Activated CD8-positive, alpha-beta memory T cell treated with anti-CD3 and anti-CD28 coated beads for 48 hours (primary cell): ENCODE data around the gene FRMD4A.

Source experiments
- DNase-seq, 3 experiments: peaks; one replicate each; pipeline ENCODE4 v3.0.0-alpha.2; 2020; ENCODE audit warnings: low read depth in 2 of 3, low spot score in 2 of 3

Gene FRMD4A

GRCh38 chr10:13709931-13710650 lies 620.6 kb downstream of the FRMD4A start:
- DNase-seq: no peak

DNA sequence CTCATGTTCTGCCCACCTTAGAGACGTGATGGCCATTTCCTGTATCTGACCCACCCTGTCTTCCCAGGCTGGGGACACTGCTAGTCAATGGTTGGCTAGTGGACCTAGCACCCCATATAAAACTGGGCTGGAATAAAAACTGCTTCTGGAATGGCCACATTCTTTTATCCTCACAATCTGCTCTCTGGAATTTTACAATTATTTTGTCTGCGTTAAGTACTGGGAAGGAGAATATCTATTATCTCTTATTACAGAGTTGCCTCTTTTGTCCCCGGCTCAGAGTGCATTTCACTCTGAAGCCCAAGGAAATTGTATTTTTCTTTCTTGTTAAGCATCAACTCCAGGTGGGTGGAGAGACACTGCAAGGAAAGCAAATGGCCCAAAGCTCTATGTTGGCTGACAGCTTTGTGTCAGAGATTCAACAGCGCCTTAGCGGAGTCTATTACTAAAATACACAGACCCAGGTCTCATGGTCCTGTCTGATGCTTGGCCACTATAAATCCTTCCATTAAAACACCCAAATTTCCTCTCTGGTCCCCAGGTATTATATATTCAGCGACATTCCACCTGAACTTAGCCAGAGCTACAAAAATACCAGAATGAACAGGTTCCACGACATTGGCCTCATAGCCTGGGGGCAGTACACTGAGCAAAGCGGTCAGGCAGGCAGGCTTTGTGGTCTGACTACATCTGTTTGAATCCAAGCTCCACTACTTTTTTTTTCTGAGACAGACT lies 622.3 kb downstream of the FRMD4A start:
- DNase-seq: no peak

DNA sequence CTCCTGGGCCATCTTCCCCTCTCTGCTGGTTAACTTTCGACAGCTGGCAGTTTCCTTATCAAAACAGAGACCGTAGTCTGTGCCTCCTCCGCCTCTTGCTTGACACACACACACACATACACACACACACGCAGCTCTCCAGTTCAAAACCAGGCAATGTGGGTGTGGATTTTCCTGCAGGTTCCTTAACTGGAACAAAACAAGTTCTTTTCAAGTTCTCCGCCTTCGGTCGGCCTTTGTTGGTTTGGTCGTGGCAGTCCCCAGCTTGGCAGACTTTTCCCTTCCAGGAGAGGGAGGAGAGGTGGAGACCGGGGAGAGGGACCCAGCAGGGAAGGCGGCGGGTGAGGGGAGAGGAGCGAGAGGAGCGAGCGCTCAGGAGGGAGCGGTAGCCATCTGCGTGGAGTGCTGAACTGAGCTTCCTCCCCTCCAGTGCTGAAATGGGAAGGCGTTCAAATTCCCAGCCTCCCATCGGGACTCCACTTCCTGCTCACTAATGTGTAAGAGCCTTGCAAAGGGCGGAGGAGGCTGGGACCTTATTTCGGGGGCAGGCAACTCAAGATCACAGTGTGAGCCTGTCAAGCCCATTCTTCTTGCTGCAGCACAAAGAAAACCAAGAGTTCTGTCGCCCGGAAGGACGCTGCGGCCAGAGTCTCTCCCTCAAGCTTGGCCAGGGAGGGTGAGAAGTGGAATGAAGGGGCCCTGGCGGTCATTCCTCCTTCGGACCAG lies 623.4 kb downstream of the FRMD4A start:
- DNase-seq: no peak

GRCh38 chr10:13706604-13707003 lies 624.1 kb downstream of the FRMD4A start:
- DNase-seq: no peak

- DNase-seq: no peak
These were observed 624.5 kb downstream of the FRMD4A start for GRCh38 chr10:13706175-13706574.

DNA sequence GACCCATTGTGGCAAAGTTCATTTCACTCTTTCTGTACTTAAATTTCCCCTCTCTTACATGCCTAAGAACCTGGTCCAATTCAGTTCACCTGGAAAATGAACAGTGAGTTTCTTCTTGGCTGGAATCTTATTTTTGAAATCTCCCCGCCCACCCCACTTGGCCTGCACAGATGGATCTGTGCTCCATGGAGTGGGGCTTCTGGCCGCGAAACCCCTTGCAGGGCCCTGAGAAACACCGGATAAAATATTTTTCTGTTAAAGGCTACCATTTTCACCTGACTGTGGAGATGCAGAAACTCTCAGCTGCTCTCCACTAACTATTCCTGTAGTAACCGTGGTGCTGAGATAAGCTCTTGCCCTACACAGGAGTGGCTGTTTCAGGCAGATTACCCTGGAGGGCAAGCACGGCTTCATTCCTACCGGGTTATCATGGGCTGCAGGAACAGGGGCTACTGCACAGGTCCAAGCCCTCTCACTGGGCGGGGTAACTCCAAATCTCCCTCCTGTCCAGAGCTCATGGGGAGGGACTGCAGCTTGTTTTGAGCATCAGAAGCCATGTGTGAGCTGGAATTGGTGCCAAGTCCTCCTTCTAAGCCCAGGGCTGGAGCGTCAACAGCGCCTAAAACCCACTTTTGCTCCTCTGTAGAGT lies 625.1 kb downstream of the FRMD4A start:
- no peak for DNase-seq

DNA sequence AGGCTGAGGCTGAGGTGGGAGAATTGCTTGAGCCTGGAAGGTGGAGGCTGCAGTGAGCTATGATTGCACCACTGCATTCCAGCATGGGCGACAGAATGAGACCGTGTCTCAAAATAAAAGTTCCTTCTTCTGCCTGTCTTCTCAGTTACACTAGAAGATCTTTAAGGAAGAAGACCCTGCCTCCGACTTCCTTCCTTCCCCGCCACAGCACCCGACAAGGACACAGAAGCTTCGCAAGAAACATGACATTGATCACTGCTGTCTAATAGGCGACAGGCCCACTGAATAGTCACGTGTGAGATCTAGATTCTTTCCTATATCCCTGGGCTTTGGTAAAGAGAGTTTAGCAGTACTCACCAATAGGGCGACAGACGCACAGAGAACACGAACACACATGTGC lies 625.8 kb downstream of the FRMD4A start:
- DNase-seq: no peak

DNA sequence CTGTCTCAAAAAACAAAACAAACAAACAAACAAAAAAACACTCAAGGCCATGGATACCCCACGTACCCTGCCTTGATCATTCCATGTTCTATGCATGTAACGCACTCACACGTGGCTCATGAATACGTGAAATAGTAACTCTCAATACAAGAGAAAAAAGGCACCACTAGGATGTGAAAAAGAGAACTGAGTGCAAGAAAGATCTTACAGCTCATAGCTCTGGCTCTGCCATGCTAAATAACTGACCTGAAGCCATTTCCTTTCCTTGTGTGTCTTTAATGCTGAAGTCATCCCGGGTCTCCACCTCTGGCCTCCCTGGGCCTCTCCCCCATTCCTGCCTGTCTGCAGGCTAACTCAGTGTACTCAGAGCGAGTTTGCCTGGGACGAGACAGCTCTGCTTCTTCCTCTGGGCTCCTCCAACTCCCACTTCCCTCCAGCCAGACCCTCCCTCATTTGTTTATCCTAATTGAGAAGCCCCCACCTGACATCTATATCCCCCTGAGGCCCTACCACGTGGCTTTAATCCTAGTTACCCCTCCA lies 626.7 kb downstream of the FRMD4A start:
- DNase-seq: no peak

GRCh38 chr10:13703101-13703818 lies 627.5 kb downstream of the FRMD4A start:
- DNase-seq: no peak

DNA sequence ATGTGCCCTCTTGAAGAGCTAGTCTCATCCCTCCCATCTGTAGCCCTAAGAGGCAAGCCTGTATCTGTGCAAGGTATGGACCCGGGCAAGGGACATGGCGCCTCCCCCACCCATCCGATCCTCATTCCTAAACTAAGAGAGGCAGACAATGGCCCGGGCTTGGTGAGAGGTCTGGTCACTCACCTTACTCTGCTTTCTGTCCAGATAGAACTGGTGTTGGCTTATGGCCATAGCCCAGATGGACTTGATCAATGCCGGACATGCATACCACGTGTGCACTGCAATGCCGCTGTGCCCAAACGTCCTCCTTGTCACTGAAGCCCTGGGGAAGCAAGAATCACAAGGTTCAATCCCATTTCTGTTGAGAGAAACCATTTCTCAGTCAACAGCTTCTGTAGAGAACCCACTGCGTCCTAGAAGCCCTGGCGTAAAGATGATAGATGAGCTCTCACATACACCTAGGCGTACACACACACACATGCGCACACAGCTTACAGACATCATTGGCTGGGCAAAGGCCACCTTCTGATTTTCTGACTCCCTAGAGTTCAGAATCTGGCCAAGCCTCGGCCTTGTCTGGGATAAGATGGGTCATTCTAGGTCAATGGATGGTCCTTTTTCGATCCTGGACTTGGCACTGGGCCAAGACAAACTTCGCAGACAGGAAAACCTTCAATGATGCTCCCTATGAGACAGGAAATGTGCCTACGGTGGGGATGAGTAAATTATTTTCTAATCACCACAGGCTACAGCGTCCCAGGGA lies 629.4 kb downstream of the FRMD4A start:
- no peak for DNase-seq

DNA sequence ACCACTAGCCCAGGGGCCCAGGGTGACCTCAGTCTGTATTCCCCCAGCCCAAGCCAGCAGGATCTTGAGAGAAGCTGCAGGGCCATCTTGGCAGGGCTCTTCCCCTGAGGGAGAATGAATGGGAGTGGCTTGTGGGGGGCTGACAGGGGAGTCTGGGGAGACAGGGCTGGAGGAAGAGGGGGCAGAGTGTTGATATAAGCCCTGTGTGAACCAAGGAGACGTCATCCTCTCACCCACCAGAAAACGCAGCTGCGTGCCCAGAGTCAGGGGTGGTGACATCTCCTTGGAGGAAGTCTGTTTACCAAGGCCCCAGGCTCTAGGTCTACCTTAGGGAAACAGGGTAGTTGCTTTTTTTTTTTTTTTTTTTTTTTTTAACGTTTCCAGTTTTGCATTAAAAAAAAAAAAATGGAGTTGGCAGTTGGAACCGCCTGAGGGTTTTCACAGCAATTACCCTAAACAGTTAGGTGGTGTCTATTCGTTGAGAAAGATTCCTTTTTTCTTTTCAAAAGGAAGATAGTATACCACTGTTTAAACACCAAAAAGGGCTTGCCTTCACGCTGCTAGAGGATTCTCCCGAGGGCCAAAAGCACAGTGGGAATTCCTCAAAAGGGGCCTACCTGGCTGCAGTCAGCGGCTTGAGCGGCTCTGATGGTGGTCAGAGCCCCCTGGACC lies 630.1 kb downstream of the FRMD4A start:
- no peak for DNase-seq

DNA sequence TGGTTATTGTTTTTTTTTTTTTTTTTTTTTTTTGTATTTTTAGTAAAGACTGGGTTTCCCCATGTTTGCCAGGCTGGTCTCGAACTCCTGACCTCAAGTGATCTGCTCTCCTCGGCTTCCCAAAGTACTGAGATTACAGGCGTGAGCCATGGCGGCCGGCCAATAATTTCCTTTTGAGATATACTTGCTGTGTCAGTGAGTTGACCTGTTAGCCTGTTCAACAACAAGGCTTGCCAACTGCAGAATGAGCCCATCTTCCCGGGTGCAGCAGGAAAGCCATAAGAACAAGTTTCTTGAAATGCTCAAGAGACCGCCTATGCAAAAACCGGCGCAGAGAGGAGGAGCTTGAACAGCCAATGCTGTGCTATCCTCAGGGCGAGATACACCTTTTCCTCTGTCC lies 631.5 kb downstream of the FRMD4A start:
- no peak for DNase-seq

- DNase-seq: no peak
These were observed 632.5 kb downstream of the FRMD4A start for GRCh38 chr10:13698217-13698616.

GRCh38 chr10:13696071-13696470 lies 634.7 kb downstream of the FRMD4A start:
- no peak for DNase-seq

- DNase-seq: no peak
These were observed 635.1 kb downstream of the FRMD4A start for GRCh38 chr10:13695588-13695987.

- no peak for DNase-seq
These were observed 636.7 kb downstream of the FRMD4A start for GRCh38 chr10:13693783-13694700.

- no peak for DNase-seq
These were observed 640.4 kb downstream of the FRMD4A start for GRCh38 chr10:13690281-13690825.

GRCh38 chr10:13686331-13686752 lies 644.4 kb downstream of the FRMD4A start:
- DNase-seq: no peak
